GM23248 (cell line): ENCODE measurements around the gene PRKAR1B.

Experiments
- EZH2 ChIP-seq: fragments of 200-600 bp; sonication (generic); IDR thresholded peaks from 2 replicates; pipeline ENCODE4 v1.6.1; 2018; ENCODE audit warnings: antibody characterized with exemption, mild to moderate bottlenecking; ENCODE audit not compliant: insufficient read depth, poor library complexity, severe bottlenecking
- EZH2phosphoT487 ChIP-seq: fragments of 200-600 bp; sonication (generic); IDR thresholded peaks from 2 replicates; pipeline ENCODE4 v1.6.1; 2018; ENCODE audit warnings: antibody characterized with exemption, moderate library complexity, mild to moderate bottlenecking, low read depth; ENCODE audit not compliant: insufficient read depth

GRCh38 chr7:682810-683209, 44.3 kb downstream of the PRKAR1B start:
- no peak for TF ChIP-seq EZH2
- no peak for TF ChIP-seq EZH2phosphoT487
